Body of pancreas (tissue), 4 donors: ENCODE results near the gene SLC16A5. TPM values are rescaled to one million over a fixed set of nuclear protein-coding genes. Genes with fewer than 3 reads are reported as not detected.
A peak's percentile ranks its signal among the peaks of the same experiment; 100 is the strongest.
"Not testable (repeated sequence)": the region's sequence is repeated elsewhere in the genome, so short reads cannot be mapped to it uniquely, and the experiment has no call there.

Experiments
- ATAC-seq: fragments of 150-250 bp; one replicate; pipeline ENCODE4 v1.9.1; 2016
- DNase-seq, 4 donors: peaks; one replicate each; pipeline ENCODE4 v3.0.0-alpha.2; 2019
- H3K27ac ChIP-seq, 4 donors: fragments of 200-600 bp; sonication (generic); 1 replicate in 3 of 4; 2 replicates in 1 of 4; pipeline versions ENCODE4 v1.5.1 to v1.6.1; 2016 to 2019; ENCODE audit warnings: mild to moderate bottlenecking in 1 of 4, mixed read lengths in 1 of 4, moderate library complexity in 1 of 4
- H3K27me3 ChIP-seq, 2 donors: fragments of 200-600 bp; sonication (generic); one replicate each; pipeline ENCODE4 v1.6.0; 2016; ENCODE audit warnings: mild to moderate bottlenecking in 1 of 2
- H3K36me3 ChIP-seq, 2 donors: fragments of 200-600 bp; sonication (generic); replicated peaks in 1 of 2; 2 replicates each; pipeline ENCODE4 v1.5.1; 2016; ENCODE audit warnings: low read depth in 2 of 2; ENCODE audit not compliant: insufficient read depth in 1 of 2
- H3K4me1 ChIP-seq: fragments of 200-600 bp; sonication (generic); one replicate; pipeline ENCODE4 v1.6.0; 2016
- H3K4me3 ChIP-seq, 2 donors: fragments of 200-600 bp; sonication (generic); 1 replicate in 1 of 2; 2 replicates in 1 of 2; pipeline ENCODE4 v1.5.1; 2016 to 2019
- H3K9me3 ChIP-seq, 3 donors: fragments of 200-600 bp; sonication (generic); 1 replicate in 2 of 3; 2 replicates in 1 of 3; pipeline ENCODE4 v1.5.1; 2016
- POLR2A ChIP-seq, 3 donors: fragments of 450-650 bp; IDR thresholded peaks; one replicate each; pipeline ENCODE4 v1.6.1; 2016; ENCODE audit warnings: antibody characterized with exemption in 3 of 3, mild to moderate bottlenecking in 2 of 3
- WGBS, 2 donors: methylation state at CpG; one replicate each; pipeline ENCODE4 v1.1.5; 2017; 5-methylcytosine and 5-hydroxymethylcytosine counted together
- intact Hi-C: fragments of 100-400 bp; cut with DNase I; formaldehyde crosslinking; loops from one replicate; pipeline ENCODE4 v1.15.1; 2023
- total RNA-seq, 2 donors: library from RNA; depleted of rRNA; stranded (reverse); fragments of >200 nt; gene quantifications; one replicate each; pipeline ENCODE4 v1.1.0, GENCODE V29; 2016
- TF ChIP-seq, protein P1 (sequence below), 7 experiments: fragments of 450-650 bp in 4 of 7; fragments of 200-600 bp in 3 of 7; sonication (generic) in 3 of 7; IDR thresholded peaks; one replicate each; pipeline ENCODE4 v1.5.1; 2016 to 2019; ENCODE audit warnings: antibody characterized with exemption in 7 of 7

Gene SLC16A5, protein sequence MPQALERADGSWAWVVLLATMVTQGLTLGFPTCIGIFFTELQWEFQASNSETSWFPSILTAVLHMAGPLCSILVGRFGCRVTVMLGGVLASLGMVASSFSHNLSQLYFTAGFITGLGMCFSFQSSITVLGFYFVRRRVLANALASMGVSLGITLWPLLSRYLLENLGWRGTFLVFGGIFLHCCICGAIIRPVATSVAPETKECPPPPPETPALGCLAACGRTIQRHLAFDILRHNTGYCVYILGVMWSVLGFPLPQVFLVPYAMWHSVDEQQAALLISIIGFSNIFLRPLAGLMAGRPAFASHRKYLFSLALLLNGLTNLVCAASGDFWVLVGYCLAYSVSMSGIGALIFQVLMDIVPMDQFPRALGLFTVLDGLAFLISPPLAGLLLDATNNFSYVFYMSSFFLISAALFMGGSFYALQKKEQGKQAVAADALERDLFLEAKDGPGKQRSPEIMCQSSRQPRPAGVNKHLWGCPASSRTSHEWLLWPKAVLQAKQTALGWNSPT
- 10 to 100 TPM in 1 of 2 donors, 1 to 10 TPM in 1; 2.1 to 14.8 TPM for total RNA-seq

DNA sequence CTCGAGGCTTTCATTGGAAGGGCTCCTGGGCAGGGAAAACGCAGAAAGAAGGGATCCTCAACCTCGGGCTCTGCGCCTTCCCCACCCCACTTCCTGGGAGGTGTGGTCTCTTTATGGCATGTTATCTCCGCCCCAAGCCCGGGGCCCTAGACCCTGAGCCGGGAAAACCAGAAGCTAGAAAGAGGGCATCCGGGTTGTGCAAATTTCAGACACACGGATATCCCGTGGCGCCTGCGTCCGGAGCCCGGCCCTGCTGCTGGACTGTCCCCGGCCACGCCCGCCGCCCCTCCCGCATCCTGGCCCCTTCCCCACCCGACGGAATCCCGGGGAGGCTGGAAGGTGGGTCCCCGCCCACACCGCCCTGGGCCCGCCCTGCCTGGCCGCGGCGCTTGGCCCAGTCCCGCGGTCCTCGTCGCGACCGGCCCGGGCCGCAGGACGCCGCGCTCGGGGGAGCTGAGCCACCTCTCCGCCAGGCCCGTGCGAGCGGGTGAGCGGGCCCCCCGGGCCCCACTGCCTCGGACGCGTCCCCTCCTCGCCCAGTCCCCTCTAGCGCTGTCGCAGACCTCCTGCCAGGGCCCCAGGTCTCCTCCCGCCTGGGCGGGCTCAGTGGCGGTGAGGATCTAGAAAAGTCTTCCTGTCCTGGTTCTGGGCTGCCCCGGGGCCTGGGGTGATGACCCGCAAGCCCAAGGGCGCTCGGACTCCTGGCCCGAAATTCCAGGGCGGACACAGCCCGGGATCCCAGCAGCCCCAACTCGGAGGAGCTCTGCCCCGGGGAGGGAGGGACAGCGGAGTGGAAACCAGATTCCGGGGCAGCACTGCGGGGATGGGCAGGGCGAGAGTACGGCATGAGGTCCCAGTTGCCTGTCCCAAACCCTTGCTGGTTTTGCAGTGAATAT lies at the start of gene SLC16A5:
TSS of gene SLC16A5 (plus strand) at position 397 of the 896 bp plus-strand sequence. CDS start 5,683 bp downstream, outside the sequence.
- WGBS, 2 donors, result 23 to 47% methylated on average over 13 to 46 of the region's 69 CpGs
- intact Hi-C loops, result no loop called here

DNA sequence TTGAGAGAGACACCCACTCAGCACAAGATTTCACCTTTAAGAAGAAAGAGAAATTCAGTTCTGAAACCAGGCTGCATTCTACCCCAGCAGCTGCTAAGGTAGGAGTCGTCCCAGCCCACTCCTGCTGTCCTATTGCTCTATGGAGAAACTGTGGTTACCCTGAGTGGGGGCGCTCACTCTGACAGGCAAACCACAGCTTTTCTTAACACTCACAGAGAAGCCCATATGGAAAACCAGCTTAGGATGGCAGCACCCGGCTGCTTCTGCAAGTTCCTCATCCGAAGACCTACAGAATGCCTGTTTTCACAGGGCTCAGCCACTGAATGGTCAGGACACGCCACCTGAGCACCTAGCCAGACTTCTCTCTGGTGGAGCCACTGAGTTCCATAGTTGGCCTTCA lies 48.5 kb upstream of the SLC16A5 start:
- Histone ChIP-seq H3K27ac (no peak overlapping the region), H3K9me3 (no peaks in the 10 kb centered on the region), H3K4me3 (no peak overlapping the region), H3K4me1 (peaks cover 18% of the 10 kb centered on the region), H3K27me3 (no peaks in the 10 kb centered on the region), H3K36me3 (peaks cover 8 to 16% of the 10 kb centered on the region in 2 donors)
- no peak for TF ChIP-seq POLR2A (IDR thresholded peaks at IDR 0.05)
- TF ChIP-seq, protein P1, sequence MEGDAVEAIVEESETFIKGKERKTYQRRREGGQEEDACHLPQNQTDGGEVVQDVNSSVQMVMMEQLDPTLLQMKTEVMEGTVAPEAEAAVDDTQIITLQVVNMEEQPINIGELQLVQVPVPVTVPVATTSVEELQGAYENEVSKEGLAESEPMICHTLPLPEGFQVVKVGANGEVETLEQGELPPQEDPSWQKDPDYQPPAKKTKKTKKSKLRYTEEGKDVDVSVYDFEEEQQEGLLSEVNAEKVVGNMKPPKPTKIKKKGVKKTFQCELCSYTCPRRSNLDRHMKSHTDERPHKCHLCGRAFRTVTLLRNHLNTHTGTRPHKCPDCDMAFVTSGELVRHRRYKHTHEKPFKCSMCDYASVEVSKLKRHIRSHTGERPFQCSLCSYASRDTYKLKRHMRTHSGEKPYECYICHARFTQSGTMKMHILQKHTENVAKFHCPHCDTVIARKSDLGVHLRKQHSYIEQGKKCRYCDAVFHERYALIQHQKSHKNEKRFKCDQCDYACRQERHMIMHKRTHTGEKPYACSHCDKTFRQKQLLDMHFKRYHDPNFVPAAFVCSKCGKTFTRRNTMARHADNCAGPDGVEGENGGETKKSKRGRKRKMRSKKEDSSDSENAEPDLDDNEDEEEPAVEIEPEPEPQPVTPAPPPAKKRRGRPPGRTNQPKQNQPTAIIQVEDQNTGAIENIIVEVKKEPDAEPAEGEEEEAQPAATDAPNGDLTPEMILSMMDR (IDR thresholded peaks at IDR 0.05), result no peak
- ATAC-seq (no peak), DNase-seq (no peak)
- 80 to 85% methylated on average over 5 of the region's 5 CpGs for WGBS, 2 donors
- intact Hi-C loops, result no loop called here

More for the DNA sequence above, at the start of gene SLC16A5:
- ATAC-seq (peak; percentile 83), DNase-seq (peak; percentile 65 to 83 (median 75))
- no peaks in the 10 kb centered on the region for H3K27me3 ChIP-seq
- TF ChIP-seq, protein P1 (IDR thresholded peaks at IDR 0.05), result no peak
- peak; percentile 46 to 58 (median 54) for TF ChIP-seq POLR2A (IDR thresholded peaks at IDR 0.05)
- H3K4me3 ChIP-seq, result no peak within 1 kb of the TSS
- peaks cover 44% of the 10 kb centered on the region for H3K4me1 ChIP-seq
- H3K36me3 ChIP-seq, result no peaks in the 10 kb centered on the region
- H3K9me3 ChIP-seq, result no peaks in the 10 kb centered on the region
- peak within 1 kb of the TSS; percentile 64 to 88 (median 84) for H3K27ac ChIP-seq

DNA sequence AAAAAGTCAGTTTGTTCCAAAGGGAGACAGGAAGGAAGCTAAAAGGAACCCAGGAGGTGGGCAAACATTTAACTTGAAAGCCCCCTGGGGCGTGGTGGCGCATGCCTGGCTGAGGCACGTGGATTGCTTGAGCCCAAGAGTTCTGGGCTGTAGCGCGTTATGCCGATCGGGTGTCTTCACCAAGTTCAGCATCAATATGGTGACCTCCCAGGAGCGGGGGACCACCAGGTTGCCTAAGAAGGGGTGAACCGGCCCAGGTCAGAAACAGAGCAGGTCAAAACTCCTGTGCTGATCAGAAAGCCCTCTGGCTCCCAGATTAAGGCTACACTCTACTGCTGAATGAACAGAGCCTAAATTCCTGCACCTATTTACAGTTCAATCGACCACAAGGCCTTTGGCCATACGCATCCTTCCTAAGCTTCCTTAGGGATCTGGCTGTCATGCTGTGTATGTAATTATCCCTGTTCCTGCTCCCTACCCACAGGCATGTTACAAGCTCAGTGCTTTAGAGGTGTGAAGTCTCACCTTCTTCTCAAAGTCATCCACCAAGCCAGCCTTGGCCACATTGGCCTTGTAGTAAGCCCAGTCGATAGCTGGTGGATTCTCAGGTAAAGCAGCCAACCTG lies 46.0 kb upstream of the SLC16A5 start:
- intact Hi-C loops, result no loop called here
- no peak overlapping the region for H3K27ac ChIP-seq
- 85 to 91% methylated on average over 11 to 12 of the region's 12 CpGs for WGBS, 2 donors

DNA sequence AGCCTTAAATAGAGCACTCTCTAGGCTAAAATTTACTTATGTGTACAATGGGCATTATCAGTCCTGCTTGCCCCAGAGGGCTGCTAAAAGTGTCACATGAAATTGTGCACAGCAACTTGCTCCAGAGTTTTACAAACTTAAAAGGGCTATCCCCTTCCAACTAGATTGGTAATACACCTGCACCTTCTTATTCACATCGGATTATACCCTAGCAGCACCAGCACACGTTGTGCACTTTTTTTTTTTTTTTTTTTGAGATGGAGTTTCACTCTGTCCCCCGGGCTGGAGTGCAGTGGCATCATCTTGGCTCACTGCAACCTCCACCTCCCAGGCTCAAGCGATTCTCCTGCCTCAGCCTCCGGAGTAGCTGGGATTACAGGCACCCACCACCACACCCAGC lies 44.0 kb upstream of the SLC16A5 start:
- H3K4me3 ChIP-seq, H3K9me3 ChIP-seq, ATAC-seq, H3K27me3 ChIP-seq, intact Hi-C loops, H3K27ac ChIP-seq, DNase-seq: not testable (repeated sequence)
- H3K4me1 ChIP-seq, result peaks cover 20% of the 10 kb centered on the region
- peaks cover 7 to 16% of the 10 kb centered on the region in 2 donors for H3K36me3 ChIP-seq
- 78 to 79% methylated on average over 5 of the region's 5 CpGs for WGBS, 2 donors

More for the DNA sequence above, 46.0 kb upstream of the SLC16A5 start:
- Histone ChIP-seq H3K27me3 (no peaks in the 10 kb centered on the region), H3K36me3 (peaks cover 8 to 16% of the 10 kb centered on the region in 2 donors), H3K4me3 (no peak overlapping the region), H3K9me3 (no peaks in the 10 kb centered on the region), H3K4me1 (peaks cover 6% of the 10 kb centered on the region)
- no peak for DNase-seq
- TF ChIP-seq POLR2A (IDR thresholded peaks at IDR 0.05), result no peak
- TF ChIP-seq, protein P1 (IDR thresholded peaks at IDR 0.05), result no peak
- no peak for ATAC-seq
